BLaER1 treated with 17β-estradiol and CSF1 and Interleukin-3, amounts not matched to agents 10 nM and 100 nM (cell line): Measurements from ENCODE around the gene NANOS3.
A peak's percentile ranks its signal among the peaks of the same experiment; 100 is the strongest.

Experiments used
- H3K27ac ChIP-seq, 11 experiments: shearing (Covaris generic); formaldehyde crosslinking; 2 replicates each; pipeline ENCODE4 v1.8.1; 2022
- H3K27me3 ChIP-seq, 11 experiments: shearing (Covaris generic); formaldehyde crosslinking; 2 replicates each; pipeline ENCODE4 v1.8.1; 2022
- H3K36me3 ChIP-seq, 11 experiments: shearing (Covaris generic); formaldehyde crosslinking; 2 replicates each; pipeline ENCODE4 v1.8.1; 2022
- H3K4me1 ChIP-seq, 10 experiments: shearing (Covaris generic); formaldehyde crosslinking; 2 replicates each; pipeline ENCODE4 v1.8.1; 2022
- H3K4me2 ChIP-seq, 11 experiments: shearing (Covaris generic); formaldehyde crosslinking; 2 replicates each; pipeline ENCODE4 v1.8.1; 2022
- H3K4me3 ChIP-seq, 10 experiments: shearing (Covaris generic); formaldehyde crosslinking; 2 replicates each; pipeline ENCODE4 v1.8.1; 2022
- H3K9ac ChIP-seq, 11 experiments: shearing (Covaris generic); formaldehyde crosslinking; 2 replicates each; pipeline ENCODE4 v1.8.1; 2022
- H3K9me3 ChIP-seq, 11 experiments: shearing (Covaris generic); formaldehyde crosslinking; replicated peaks in 1 of 11; 2 replicates each; pipeline ENCODE4 v1.8.1; 2022
- H4K20me1 ChIP-seq, 11 experiments: shearing (Covaris generic); formaldehyde crosslinking; 2 replicates each; pipeline ENCODE4 v1.8.1; 2022
- Cebpa-rat ChIP-seq, 11 experiments: shearing (Covaris generic); IDR thresholded peaks; 2 replicates each; pipeline ENCODE4 v1.8.1; 2022

The NANOS3 gene

DNA sequence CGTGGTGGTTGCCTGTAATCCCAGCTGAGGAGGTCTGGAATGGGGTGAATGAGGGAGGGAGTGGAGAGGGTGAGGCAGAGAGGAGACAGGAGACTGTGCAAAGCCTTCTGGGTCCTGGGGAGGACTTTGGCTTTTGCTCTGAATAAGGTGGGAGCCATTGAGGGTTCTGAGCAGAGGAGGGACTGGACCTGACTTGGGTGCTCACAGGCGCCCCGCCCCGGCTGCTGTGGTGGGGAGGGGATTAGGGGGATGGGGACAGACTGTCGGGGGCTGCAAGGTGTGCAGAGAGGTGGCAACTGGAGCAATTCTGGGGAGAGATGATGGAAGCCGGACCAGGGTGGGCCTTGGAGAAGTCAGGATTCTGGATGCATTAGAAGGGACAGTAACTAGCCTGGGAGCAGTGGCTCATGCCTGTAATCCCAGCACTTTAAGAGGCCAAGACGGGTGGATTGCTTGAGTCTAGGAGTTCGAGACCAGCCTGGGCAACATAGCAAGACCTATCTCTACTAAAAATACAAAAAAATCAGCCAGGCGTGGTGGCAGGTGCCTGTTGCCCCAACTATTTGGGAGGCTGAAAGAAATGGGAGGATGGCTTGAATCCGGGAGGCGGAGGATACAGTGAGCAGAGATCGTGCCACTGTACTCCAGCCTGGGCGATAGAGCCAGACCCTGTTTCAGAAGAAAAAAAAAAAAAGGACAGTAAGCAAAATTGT, 16.1 kb upstream of the NANOS3 start:
- Histone ChIP-seq H3K4me1 (peaks cover 18 to 44% (median 28%) of the 10 kb centered on the region in 10 experiments), H4K20me1 (no peaks in the 10 kb centered on the region; a peak in 1 of 22 replicates), H3K9me3 (no peaks in the 10 kb centered on the region), H3K27ac (peak overlapping the region in 8 of 11 experiments; percentile 47 to 71 (median 63); a peak in 14 of 22 replicates), H3K9ac (peak overlapping the region in 4 of 11 experiments; percentile 46 to 70 (median 68); a peak in 5 of 22 replicates), H3K4me2 (peak overlapping the region; percentile 84 to 98 (median 94)), H3K4me3 (peak overlapping the region in 1 of 10 experiments; percentile 55; a peak in 2 of 20 replicates), H3K36me3 (no peaks in the 10 kb centered on the region), H3K27me3 (peaks cover 19 to 44% (median 39%) of the 10 kb centered on the region in 11 experiments)
- no peak for TF ChIP-seq Cebpa-rat (IDR thresholded peaks at IDR 0.05)

DNA sequence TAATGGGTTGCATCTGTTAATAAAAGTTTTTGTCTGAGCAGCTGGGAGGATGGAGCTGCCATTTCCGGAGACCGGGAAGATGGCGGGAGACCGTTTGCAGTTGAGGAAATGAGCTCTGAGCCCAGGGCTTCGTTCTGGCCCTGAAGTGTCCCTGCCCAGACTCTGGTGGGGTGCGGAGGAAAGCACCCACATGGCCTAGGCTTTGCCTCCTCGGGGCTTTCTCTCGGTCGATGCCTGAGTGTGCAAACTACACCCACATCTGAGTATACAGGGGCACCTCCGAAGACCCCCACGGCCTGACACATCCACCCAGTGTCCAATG, 15.6 kb upstream of the NANOS3 start:
- peaks cover 25 to 49% (median 44%) of the 10 kb centered on the region in 11 experiments for H3K27me3 ChIP-seq
- H3K4me2 ChIP-seq: peak overlapping the region; percentile 84 to 98 (median 94)
- H3K9ac ChIP-seq: peak overlapping the region; percentile 21 to 73 (median 66); a peak in 21 of 22 replicates
- no peaks in the 10 kb centered on the region for H3K36me3 ChIP-seq
- peak overlapping the region; percentile 29 to 67 (median 49); a peak in 13 of 20 replicates for H3K4me3 ChIP-seq
- no peak for TF ChIP-seq Cebpa-rat (IDR thresholded peaks at IDR 0.05)
- no peaks in the 10 kb centered on the region for H3K9me3 ChIP-seq
- peaks cover 23 to 49% (median 33%) of the 10 kb centered on the region in 10 experiments for H3K4me1 ChIP-seq
- H3K27ac ChIP-seq: peak overlapping the region; percentile 27 to 71 (median 61); a peak in 21 of 22 replicates
- no peaks in the 10 kb centered on the region; a peak in 1 of 22 replicates for H4K20me1 ChIP-seq

DNA sequence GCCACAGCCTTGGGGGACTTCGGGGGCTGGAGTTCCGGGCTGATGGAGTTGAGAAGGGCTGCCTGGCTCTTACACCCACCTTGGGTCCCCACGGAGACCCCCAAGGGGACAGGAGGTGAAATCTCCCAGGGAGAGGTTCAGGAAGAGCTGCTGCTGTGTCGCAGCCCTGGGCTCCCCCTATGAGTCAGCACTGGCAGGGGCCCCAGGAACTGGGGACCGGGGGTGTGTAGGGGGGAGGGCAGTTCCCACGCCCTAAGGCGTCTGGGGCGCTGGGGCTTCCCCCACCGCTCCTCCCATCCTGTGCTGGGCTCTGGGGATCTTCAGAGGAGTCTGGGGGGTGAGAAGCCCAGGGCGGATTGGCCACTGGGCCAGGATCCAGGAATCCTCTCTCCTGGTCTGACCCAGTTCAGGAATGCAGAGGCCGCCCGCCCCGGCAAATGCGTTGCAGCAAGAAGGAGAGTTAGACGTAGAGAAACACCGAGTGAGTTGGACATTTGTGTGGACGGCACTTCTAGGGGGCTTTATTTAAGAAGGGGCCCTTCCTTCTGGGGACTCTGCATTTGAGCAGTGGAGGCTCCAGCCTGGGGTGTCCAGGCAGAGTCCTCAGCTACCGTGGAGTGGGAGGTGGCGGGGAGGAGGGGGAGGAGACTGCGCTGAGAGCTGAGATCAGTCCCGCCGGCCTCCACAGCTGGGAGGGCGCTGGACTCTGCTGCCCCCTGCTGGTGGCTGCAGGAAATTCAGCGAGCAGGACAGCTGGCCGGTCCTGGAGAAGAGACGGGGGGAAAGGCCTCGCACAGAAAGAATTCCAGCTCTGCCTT, 15.0 kb upstream of the NANOS3 start:
- peak overlapping the region; percentile 27 to 71 (median 61); a peak in 21 of 22 replicates for H3K27ac ChIP-seq

DNA sequence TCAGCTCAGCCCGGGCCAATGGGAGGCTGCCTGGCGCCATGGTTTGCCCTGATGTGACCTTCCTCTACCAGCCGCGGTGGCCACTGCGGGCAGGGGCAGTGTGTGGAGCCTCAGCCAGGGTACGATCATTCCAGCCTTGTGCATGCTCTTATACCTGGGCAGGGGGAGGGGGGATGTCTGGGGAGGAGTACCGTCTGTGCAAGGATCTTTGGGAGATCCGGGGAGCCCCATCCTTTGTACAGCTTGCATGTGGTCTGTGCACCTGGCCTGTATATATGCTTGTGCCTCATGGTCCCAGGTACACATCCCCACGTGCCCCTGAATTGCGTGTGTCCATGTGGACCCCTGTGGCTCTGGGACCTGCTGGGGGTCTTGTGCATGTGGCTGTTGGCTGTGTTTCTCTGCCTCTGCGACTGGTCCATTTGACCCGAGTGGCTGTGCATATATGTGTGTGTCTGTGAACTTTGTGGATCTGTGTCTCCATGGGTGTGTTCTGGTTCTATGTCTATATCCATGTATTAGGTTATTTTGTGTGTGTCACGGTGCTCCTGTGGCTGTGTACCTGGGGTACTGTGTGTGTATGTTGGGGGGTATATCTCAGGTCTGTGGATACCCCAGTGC, 12.8 kb upstream of the NANOS3 start:
- H3K27ac ChIP-seq: no peak overlapping the region
- peaks cover 32 to 67% (median 61%) of the 10 kb centered on the region in 11 experiments for H3K27me3 ChIP-seq

More for the DNA sequence above, 15.0 kb upstream of the NANOS3 start:
- peaks cover 30 to 55% (median 49%) of the 10 kb centered on the region in 11 experiments for H3K27me3 ChIP-seq
- H3K9ac ChIP-seq: peak overlapping the region; percentile 21 to 73 (median 66); a peak in 21 of 22 replicates
- H4K20me1 ChIP-seq: no peaks in the 10 kb centered on the region; a peak in 1 of 22 replicates
- H3K4me3 ChIP-seq: peak overlapping the region; percentile 29 to 67 (median 49); a peak in 19 of 20 replicates
- H3K36me3 ChIP-seq: no peaks in the 10 kb centered on the region
- no peaks in the 10 kb centered on the region for H3K9me3 ChIP-seq
- peaks cover 26 to 51% (median 36%) of the 10 kb centered on the region in 10 experiments for H3K4me1 ChIP-seq
- no peak for TF ChIP-seq Cebpa-rat (IDR thresholded peaks at IDR 0.05)
- H3K4me2 ChIP-seq: peak overlapping the region; percentile 84 to 98 (median 94)

DNA sequence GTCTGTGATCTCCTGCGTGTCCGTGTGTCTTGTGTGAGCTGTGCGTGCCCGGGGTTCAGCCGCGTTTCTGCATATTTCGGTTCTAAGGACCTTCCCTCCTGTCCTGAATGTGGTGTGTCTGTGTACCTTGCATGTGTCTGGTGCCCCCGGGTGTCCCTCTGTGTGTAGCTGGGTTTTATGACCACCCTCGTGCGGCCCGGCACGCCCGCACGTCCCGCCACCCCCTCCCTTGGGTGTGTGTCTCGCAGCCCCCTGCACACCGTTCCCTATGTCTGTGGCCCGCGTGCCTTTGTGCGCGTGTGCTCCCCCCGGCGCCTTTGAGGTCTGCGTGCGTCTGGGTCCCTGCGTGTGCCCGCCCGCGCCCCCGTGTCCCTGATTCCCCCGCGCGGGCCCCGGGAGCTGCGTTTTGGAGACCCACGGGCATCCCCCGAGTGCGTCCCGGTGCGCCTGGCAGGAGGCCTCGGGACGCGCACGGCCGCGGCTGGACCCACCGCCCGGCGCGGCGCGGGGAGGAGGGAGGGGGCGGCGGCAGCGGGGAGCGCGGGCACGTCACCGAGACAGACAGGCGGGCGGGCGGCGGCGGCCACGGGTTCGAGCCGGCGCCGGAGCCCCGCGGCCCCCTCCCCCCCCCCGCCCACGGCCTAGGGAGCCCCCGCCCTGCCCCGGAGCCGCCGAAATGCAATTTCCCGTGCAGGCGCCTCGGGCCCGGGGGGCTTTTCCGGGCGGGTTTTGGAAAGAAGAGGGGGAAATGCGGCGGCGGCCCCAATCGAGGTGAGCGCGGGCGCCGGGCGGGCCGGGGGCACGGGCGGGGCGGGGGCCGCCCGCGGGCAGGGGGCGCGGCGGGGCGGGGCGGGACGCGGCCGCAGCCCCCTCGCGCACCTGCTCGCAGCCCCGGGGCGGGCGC, 12.0 kb upstream of the NANOS3 start:
- Histone ChIP-seq H3K4me2 (peak overlapping the region; percentile 90 to 99 (median 97)), H3K4me1 (peaks cover 31 to 56% (median 39%) of the 10 kb centered on the region in 10 experiments), H4K20me1 (no peaks in the 10 kb centered on the region; a peak in 1 of 22 replicates), H3K27me3 (peaks cover 32 to 67% (median 61%) of the 10 kb centered on the region in 11 experiments), H3K4me3 (peak overlapping the region; percentile 62 to 77 (median 66)), H3K9me3 (no peaks in the 10 kb centered on the region), H3K9ac (peak overlapping the region; percentile 67 to 83 (median 75)), H3K36me3 (no peaks in the 10 kb centered on the region), H3K27ac (peak overlapping the region in 9 of 11 experiments; percentile 41 to 69 (median 59); a peak in 10 of 22 replicates)
- TF ChIP-seq Cebpa-rat (IDR thresholded peaks at IDR 0.05): no peak

More for the DNA sequence above, 12.8 kb upstream of the NANOS3 start:
- Histone ChIP-seq H3K9ac (peak overlapping the region in 2 of 11 experiments; percentile 52 to 67; a peak in 2 of 22 replicates), H3K4me1 (peaks cover 27 to 51% (median 39%) of the 10 kb centered on the region in 10 experiments), H3K4me3 (peak overlapping the region in 2 of 10 experiments; percentile 36 to 38; a peak in 2 of 20 replicates), H3K36me3 (no peaks in the 10 kb centered on the region), H3K9me3 (no peaks in the 10 kb centered on the region), H3K4me2 (peak overlapping the region; percentile 64 to 98 (median 70); a peak in 19 of 22 replicates), H4K20me1 (no peaks in the 10 kb centered on the region; a peak in 1 of 22 replicates)
- no peak for TF ChIP-seq Cebpa-rat (IDR thresholded peaks at IDR 0.05)

DNA sequence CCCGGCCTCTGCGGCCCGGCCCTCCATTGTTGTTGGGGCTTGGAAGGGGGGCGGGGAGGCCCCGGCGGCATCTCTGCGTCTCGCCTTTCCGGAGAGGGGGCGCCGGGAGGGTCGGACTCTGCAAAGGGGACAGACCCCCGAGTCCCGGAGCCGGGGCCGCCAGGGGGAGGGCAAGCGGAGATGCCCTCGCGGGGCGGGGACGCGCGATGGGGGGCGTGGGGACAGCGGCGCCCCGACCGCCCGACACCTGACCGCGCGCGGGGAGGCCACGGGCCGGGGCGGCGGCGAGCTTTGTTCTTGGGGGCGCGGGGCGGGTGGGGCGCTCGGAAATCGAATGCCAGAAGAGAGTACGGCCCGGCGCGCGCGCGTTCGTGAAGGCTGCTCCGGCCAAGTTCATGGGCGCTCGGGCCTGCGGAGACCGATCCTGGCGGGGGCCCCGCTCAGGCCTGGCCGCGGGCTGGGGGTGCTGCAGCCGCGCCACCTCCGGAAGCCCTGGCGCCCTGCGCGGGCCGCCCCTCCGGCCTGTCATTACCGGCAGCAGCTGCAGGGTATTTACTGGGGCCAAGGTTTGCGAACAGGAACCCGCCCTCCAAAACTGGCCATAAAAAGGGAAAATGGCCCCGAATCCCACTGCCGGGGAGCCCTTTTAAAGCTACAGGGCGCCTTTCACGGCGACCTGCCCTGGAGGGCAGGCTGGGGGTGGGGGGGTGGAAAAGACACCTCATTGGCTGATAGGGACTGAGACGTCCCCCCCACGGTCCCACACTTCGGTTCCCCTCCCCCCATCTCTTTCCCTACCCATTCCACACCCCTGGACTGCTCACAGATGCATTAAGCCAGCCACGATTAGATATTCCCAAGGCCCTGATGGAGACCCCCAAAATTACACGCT, 11.1 kb upstream of the NANOS3 start:
- Histone ChIP-seq H4K20me1 (no peaks in the 10 kb centered on the region; a peak in 1 of 22 replicates), H3K4me2 (peak overlapping the region; percentile 90 to 99 (median 97)), H3K27me3 (peaks cover 32 to 66% (median 59%) of the 10 kb centered on the region in 11 experiments), H3K9me3 (no peaks in the 10 kb centered on the region), H3K4me3 (peak overlapping the region; percentile 62 to 77 (median 66)), H3K27ac (peak overlapping the region; percentile 41 to 69 (median 61); a peak in 19 of 22 replicates), H3K9ac (peak overlapping the region; percentile 67 to 83 (median 75)), H3K4me1 (peaks cover 31 to 60% (median 40%) of the 10 kb centered on the region in 10 experiments), H3K36me3 (no peaks in the 10 kb centered on the region)
- TF ChIP-seq Cebpa-rat (IDR thresholded peaks at IDR 0.05): no peak
